GM23338 (cell line): ENCODE data around the gene MED12L. TPM values are rescaled to one million over a fixed set of nuclear protein-coding genes. Genes with fewer than 3 reads are reported as not detected.

ENCODE experiments used
- ATAC-seq: fragments of 200-7000 bp; cut with Tn5 transposase; 3 replicates; pipeline ENCODE4 v1.9.1; 2020
- DNase-seq: peaks from one replicate; pipeline ENCODE4 v3.0.0-alpha.2; 2015; ENCODE audit warnings: low spot score
- H2AFZ ChIP-seq: fragments of 200-600 bp; sonication (generic); 2 replicates; pipeline ENCODE4 v1.8.0; 2016; ENCODE audit warnings: antibody characterized with exemption, mild to moderate bottlenecking, moderate library complexity
- H3F3A ChIP-seq: fragments of 200-600 bp; sonication (generic); replicated peaks from 2 replicates; pipeline ENCODE4 v1.8.0; 2017; ENCODE audit warnings: antibody characterized with exemption, mixed run types, low read depth
- H3K27ac ChIP-seq: fragments of 200-600 bp; sonication (generic); 2 replicates; pipeline ENCODE4 v1.6.1; 2016; ENCODE audit warnings: low read depth
- H3K27me3 ChIP-seq: fragments of 200-600 bp; sonication (generic); 2 replicates; pipeline ENCODE4 v1.8.0; 2016; ENCODE audit warnings: mild to moderate bottlenecking, mixed run types, moderate library complexity; ENCODE audit not compliant: insufficient read depth
- H3K36me3 ChIP-seq: fragments of 200-600 bp; sonication (generic); 2 replicates; pipeline ENCODE4 v1.8.0; 2016; ENCODE audit warnings: mild to moderate bottlenecking; ENCODE audit not compliant: insufficient read depth
- H3K4me1 ChIP-seq: fragments of 200-600 bp; sonication (generic); 2 replicates; pipeline ENCODE4 v1.8.0; 2016; ENCODE audit warnings: mild to moderate bottlenecking, moderate library complexity; ENCODE audit not compliant: insufficient read depth
- H3K4me2 ChIP-seq: fragments of 200-600 bp; sonication (generic); 2 replicates; pipeline ENCODE4 v1.7.1; 2017; ENCODE audit warnings: mixed run types
- H3K4me3 ChIP-seq: fragments of 200-600 bp; sonication (generic); 2 replicates; pipeline ENCODE4 v1.6.1; 2016; ENCODE audit warnings: mixed run types
- H3K79me2 ChIP-seq: fragments of 200-600 bp; sonication (generic); replicated peaks from 2 replicates; pipeline ENCODE4 v1.8.0; 2017; ENCODE audit warnings: mild to moderate bottlenecking; ENCODE audit not compliant: insufficient read depth
- H3K9me2 ChIP-seq: fragments of 200-600 bp; sonication (generic); 2 replicates; pipeline ENCODE4 v1.8.0; 2017; ENCODE audit not compliant: insufficient read depth
- H4K20me1 ChIP-seq: fragments of 200-600 bp; sonication (generic); replicated peaks from 2 replicates; pipeline ENCODE4 v1.8.0; 2017; ENCODE audit warnings: mild to moderate bottlenecking; ENCODE audit not compliant: insufficient read depth
- H3K27ac Mint-ChIP-seq: 2 replicates; pipeline ENCODE4 v1.8.0; 2020; ENCODE audit warnings: inconsistent platforms, mild to moderate bottlenecking, moderate library complexity, mixed read lengths
- H3K27me3 Mint-ChIP-seq: 3 replicates; pipeline ENCODE4 v1.8.0; 2022; ENCODE audit warnings: low read depth, mild to moderate bottlenecking, moderate library complexity, mixed read lengths, inconsistent platforms; ENCODE audit not compliant: insufficient read depth, poor library complexity
- H3K36me3 Mint-ChIP-seq: 3 replicates; pipeline ENCODE4 v1.8.0; 2021; ENCODE audit warnings: low read depth, mild to moderate bottlenecking, inconsistent platforms, moderate library complexity, mixed read lengths
- H3K4me1 Mint-ChIP-seq: 3 replicates; pipeline ENCODE4 v1.8.0; 2020; ENCODE audit warnings: mild to moderate bottlenecking, inconsistent platforms, mixed read lengths
- H3K4me3 Mint-ChIP-seq: 3 replicates; pipeline ENCODE4 v1.8.0; 2021; ENCODE audit warnings: moderate library complexity, mild to moderate bottlenecking, inconsistent platforms, mixed read lengths
- H3K9me3 Mint-ChIP-seq: 3 replicates; pipeline ENCODE4 v1.8.0; 2020; ENCODE audit warnings: moderate library complexity, mild to moderate bottlenecking, inconsistent platforms, mixed read lengths
- CREB1 ChIP-seq: fragments of 250-450 bp; sonication (Bioruptor Pico); IDR thresholded peaks from 2 replicates; pipeline ENCODE4 v1.5.0; 2020; ENCODE audit warnings: low read depth, mild to moderate bottlenecking, moderate library complexity
- CTCF ChIP-seq, 2 experiments: fragments of 200-600 bp in 1 of 2; sonication (generic) in 1 of 2; conservative IDR thresholded peaks; 2 replicates each; pipeline versions ENCODE4 v1.5.1 to v1.6.1; 2016 to 2017; ENCODE audit warnings: antibody characterized with exemption in 2 of 2, low read depth in 2 of 2, mild to moderate bottlenecking in 2 of 2, moderate library complexity in 1 of 2
- ETS1 ChIP-seq: IDR thresholded peaks from 2 replicates; pipeline ENCODE4 v1.6.1; 2016; ENCODE audit warnings: antibody characterized with exemption
- POLR2AphosphoS5 ChIP-seq: IDR thresholded peaks from 2 replicates; pipeline ENCODE4 v1.6.1; 2016; ENCODE audit warnings: antibody characterized with exemption, low read depth
- ZNF331 ChIP-seq: fragments of 250-450 bp; sonication (Bioruptor Pico); IDR thresholded peaks from 2 replicates; pipeline ENCODE4 v1.5.0; 2020; ENCODE audit warnings: low read depth, mild to moderate bottlenecking, moderate library complexity
- polyA plus RNA-seq: library from polyadenylated mRNA; unstranded; fragments of >200 nt; fragmentation: Nextera tagmentation; extraction: Ambion mirVana; gene quantifications from 2 replicates; pipeline ENCODE4 v1.2.1, GENCODE V29; 2016
- total RNA-seq: library from RNA; depleted of rRNA; stranded (reverse); fragments of >200 nt; shearing (Covaris generic); gene quantifications from 2 replicates; pipeline ENCODE4 v1.2.3, GENCODE V29; 2014
- TF ChIP-seq, protein P1 (sequence below): fragments of 250-450 bp; sonication (Bioruptor Pico); IDR thresholded peaks from 2 replicates; pipeline ENCODE4 v1.5.0; 2020; ENCODE audit warnings: mild to moderate bottlenecking, moderate library complexity
- TF ChIP-seq, protein P2 (sequence below): IDR thresholded peaks from one replicate; pipeline ENCODE4 v1.6.1; 2018; ENCODE audit warnings: antibody characterized with exemption; ENCODE audit not compliant: unreplicated experiment

Gene MED12L
- total and polyA plus RNA-seq, 2 experiments from 2014 or later, result 5.7 to 25.0 TPM

DNA sequence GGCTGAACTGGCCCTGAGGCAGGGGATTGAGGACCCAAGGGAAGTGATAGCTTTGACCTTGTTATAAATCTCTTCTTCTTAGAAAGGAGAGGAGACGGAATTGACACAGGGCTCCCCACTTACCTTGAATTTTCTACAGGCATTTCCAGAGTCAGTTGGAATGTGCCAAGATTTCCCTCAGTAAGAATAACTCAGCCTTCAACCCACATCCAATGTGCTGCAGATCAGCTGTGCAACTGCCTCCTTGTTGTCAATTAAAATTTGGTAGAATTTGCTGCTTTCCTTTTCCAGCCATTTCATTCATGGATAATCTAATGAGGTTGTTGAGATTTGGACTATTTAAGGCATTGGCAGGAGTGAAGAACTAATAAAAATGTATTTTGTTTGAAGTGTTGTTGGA lies 14.6 kb downstream of the MED12L start (continued):
- TF ChIP-seq, protein P1, sequence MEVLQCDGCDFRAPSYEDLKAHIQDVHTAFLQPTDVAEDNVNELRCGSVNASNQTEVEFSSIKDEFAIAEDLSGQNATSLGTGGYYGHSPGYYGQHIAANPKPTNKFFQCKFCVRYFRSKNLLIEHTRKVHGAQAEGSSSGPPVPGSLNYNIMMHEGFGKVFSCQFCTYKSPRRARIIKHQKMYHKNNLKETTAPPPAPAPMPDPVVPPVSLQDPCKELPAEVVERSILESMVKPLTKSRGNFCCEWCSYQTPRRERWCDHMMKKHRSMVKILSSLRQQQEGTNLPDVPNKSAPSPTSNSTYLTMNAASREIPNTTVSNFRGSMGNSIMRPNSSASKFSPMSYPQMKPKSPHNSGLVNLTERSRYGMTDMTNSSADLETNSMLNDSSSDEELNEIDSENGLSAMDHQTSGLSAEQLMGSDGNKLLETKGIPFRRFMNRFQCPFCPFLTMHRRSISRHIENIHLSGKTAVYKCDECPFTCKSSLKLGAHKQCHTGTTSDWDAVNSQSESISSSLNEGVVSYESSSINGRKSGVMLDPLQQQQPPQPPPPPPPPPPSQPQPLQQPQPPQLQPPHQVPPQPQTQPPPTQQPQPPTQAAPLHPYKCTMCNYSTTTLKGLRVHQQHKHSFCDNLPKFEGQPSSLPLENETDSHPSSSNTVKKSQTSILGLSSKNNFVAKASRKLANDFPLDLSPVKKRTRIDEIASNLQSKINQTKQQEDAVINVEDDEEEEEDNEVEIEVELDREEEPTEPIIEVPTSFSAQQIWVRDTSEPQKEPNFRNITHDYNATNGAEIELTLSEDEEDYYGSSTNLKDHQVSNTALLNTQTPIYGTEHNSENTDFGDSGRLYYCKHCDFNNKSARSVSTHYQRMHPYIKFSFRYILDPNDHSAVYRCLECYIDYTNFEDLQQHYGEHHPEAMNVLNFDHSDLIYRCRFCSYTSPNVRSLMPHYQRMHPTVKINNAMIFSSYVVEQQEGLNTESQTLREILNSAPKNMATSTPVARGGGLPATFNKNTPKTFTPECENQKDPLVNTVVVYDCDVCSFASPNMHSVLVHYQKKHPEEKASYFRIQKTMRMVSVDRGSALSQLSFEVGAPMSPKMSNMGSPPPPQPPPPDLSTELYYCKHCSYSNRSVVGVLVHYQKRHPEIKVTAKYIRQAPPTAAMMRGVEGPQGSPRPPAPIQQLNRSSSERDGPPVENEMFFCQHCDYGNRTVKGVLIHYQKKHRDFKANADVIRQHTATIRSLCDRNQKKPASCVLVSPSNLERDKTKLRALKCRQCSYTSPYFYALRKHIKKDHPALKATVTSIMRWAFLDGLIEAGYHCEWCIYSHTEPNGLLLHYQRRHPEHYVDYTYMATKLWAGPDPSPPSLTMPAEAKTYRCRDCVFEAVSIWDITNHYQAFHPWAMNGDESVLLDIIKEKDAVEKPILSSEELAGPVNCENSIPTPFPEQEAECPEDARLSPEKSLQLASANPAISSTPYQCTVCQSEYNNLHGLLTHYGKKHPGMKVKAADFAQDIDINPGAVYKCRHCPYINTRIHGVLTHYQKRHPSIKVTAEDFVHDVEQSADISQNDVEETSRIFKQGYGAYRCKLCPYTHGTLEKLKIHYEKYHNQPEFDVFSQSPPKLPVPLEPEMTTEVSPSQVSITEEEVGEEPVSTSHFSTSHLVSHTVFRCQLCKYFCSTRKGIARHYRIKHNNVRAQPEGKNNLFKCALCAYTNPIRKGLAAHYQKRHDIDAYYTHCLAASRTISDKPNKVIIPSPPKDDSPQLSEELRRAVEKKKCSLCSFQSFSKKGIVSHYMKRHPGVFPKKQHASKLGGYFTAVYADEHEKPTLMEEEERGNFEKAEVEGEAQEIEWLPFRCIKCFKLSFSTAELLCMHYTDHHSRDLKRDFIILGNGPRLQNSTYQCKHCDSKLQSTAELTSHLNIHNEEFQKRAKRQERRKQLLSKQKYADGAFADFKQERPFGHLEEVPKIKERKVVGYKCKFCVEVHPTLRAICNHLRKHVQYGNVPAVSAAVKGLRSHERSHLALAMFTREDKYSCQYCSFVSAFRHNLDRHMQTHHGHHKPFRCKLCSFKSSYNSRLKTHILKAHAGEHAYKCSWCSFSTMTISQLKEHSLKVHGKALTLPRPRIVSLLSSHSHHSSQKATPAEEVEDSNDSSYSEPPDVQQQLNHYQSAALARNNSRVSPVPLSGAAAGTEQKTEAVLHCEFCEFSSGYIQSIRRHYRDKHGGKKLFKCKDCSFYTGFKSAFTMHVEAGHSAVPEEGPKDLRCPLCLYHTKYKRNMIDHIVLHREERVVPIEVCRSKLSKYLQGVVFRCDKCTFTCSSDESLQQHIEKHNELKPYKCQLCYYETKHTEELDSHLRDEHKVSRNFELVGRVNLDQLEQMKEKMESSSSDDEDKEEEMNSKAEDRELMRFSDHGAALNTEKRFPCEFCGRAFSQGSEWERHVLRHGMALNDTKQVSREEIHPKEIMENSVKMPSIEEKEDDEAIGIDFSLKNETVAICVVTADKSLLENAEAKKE (CRISPR knock-in tag), result no peak
- TF ChIP-seq CTCF (conservative IDR thresholded peaks at IDR 0.05; ENCODE audit: low read depth in 2 of 2), result no peak
- no peak for TF ChIP-seq CREB1

DNA sequence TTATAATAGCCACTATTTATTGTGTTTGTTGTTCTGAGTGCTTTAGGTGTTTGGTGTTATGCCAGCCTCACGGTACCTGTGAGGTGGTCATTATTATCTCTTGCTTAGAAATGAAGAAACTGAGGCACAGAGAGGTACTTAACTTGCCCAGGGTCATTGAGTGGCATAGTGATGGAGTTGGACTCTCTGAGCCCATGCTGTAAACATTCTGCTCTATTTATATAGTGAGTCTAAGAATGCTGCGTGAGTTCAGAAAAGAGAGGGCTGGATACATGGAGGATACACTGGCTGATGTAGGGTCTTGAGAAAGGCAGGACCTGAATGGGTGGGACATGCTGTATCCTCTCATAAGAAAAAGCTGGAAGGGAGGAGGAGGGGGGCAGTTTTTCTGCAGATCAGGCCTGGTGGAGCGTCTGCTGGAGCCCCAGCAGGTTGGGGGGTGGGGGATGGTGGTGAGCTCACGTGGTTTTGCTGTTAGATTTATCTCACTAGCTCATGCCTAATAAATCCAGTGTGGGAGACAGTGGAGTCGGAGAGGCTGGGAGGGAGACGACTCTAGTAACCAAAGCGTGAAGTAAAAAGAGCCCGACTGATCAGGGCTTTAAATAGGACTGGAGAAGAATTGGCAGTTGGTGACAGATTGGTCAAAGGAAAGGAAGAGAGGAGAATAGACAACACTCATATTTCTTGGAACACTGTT lies 16.0 kb downstream of the MED12L start:
- no peak for DNase-seq
- Histone ChIP-seq H3K4me3 (no peak overlapping the region), H3K36me3 (no peaks in the 10 kb centered on the region), H3F3A (no peaks in the 10 kb centered on the region), H3K4me2 (0 out of 2 replicates have a peak overlapping the region, but pooled peaks have one; percentile 46), H4K20me1 (peaks cover 3% of the 10 kb centered on the region; the same call in 1 of the 2 replicates), H3K27ac (no peak overlapping the region), H2AFZ (no peak overlapping the region), H3K79me2 (peaks cover 98% of the 10 kb centered on the region), H3K4me1 (peaks cover 37% of the 10 kb centered on the region), H3K27me3 (no peaks in the 10 kb centered on the region), H3K9me2 (peaks cover 7% of the 10 kb centered on the region; the same call in 1 of the 2 replicates)
- no peaks in the 10 kb centered on the region; the same call in 2 of the 3 replicates for H3K9me3 Mint-ChIP-seq
- H3K27ac Mint-ChIP-seq, result peak overlapping the region; percentile 6; the same call in 1 of the 2 replicates
- peaks cover 13% of the 10 kb centered on the region for H3K36me3 Mint-ChIP-seq
- peaks cover 9% of the 10 kb centered on the region for H3K27me3 Mint-ChIP-seq
- H3K4me3 Mint-ChIP-seq, result no peak overlapping the region
- peaks cover 27% of the 10 kb centered on the region for H3K4me1 Mint-ChIP-seq
- no peak for ATAC-seq
- TF ChIP-seq ETS1 (no peak), ZNF331 (CRISPR knock-in tag) (no peak), CREB1 (no peak), POLR2AphosphoS5 (no peak), CTCF (conservative IDR thresholded peaks at IDR 0.05; ENCODE audit: low read depth in 2 of 2) (no peak)
- TF ChIP-seq, protein P2, sequence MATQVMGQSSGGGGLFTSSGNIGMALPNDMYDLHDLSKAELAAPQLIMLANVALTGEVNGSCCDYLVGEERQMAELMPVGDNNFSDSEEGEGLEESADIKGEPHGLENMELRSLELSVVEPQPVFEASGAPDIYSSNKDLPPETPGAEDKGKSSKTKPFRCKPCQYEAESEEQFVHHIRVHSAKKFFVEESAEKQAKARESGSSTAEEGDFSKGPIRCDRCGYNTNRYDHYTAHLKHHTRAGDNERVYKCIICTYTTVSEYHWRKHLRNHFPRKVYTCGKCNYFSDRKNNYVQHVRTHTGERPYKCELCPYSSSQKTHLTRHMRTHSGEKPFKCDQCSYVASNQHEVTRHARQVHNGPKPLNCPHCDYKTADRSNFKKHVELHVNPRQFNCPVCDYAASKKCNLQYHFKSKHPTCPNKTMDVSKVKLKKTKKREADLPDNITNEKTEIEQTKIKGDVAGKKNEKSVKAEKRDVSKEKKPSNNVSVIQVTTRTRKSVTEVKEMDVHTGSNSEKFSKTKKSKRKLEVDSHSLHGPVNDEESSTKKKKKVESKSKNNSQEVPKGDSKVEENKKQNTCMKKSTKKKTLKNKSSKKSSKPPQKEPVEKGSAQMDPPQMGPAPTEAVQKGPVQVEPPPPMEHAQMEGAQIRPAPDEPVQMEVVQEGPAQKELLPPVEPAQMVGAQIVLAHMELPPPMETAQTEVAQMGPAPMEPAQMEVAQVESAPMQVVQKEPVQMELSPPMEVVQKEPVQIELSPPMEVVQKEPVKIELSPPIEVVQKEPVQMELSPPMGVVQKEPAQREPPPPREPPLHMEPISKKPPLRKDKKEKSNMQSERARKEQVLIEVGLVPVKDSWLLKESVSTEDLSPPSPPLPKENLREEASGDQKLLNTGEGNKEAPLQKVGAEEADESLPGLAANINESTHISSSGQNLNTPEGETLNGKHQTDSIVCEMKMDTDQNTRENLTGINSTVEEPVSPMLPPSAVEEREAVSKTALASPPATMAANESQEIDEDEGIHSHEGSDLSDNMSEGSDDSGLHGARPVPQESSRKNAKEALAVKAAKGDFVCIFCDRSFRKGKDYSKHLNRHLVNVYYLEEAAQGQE, result no peak
